GM23338 (cell line): Measurements from ENCODE around the gene TMEM250.

Source experiments
- CREB1 ChIP-seq: fragments of 250-450 bp; sonication (Bioruptor Pico); IDR thresholded peaks from 2 replicates; pipeline ENCODE4 v1.5.0; 2020; ENCODE audit warnings: low read depth, mild to moderate bottlenecking, moderate library complexity
- EZH2 ChIP-seq: fragments of 200-600 bp; sonication (generic); IDR thresholded peaks from one replicate; pipeline ENCODE4 v1.8.0; 2017; ENCODE audit warnings: antibody characterized with exemption, mild to moderate bottlenecking, low read depth; ENCODE audit not compliant: unreplicated experiment
- EZH2phosphoT487 ChIP-seq: fragments of 200-600 bp; sonication (generic); IDR thresholded peaks from one replicate; pipeline ENCODE4 v1.8.1; 2018; ENCODE audit warnings: antibody characterized with exemption; ENCODE audit not compliant: unreplicated experiment
- JUNB ChIP-seq: IDR thresholded peaks from one replicate; pipeline ENCODE4 v1.6.1; 2016; ENCODE audit warnings: antibody characterized with exemption; ENCODE audit not compliant: unreplicated experiment
- NANOG ChIP-seq: IDR thresholded peaks from 2 replicates; pipeline ENCODE4 v1.6.1; 2016; ENCODE audit warnings: antibody characterized with exemption, borderline replicate concordance
- POLR2AphosphoS5 ChIP-seq: IDR thresholded peaks from 2 replicates; pipeline ENCODE4 v1.6.1; 2016; ENCODE audit warnings: antibody characterized with exemption, low read depth
- STAT1 ChIP-seq: IDR thresholded peaks from one replicate; pipeline ENCODE4 v1.6.1; 2016; ENCODE audit warnings: antibody characterized with exemption; ENCODE audit not compliant: unreplicated experiment
- ZNF114 ChIP-seq: fragments of 250-450 bp; sonication (Bioruptor Pico); IDR thresholded peaks from 2 replicates; pipeline ENCODE4 v1.5.0; 2020; ENCODE audit warnings: mild to moderate bottlenecking, moderate library complexity
- ZNF331 ChIP-seq: fragments of 250-450 bp; sonication (Bioruptor Pico); IDR thresholded peaks from 2 replicates; pipeline ENCODE4 v1.5.0; 2020; ENCODE audit warnings: low read depth, mild to moderate bottlenecking, moderate library complexity
- TF ChIP-seq, protein P1 (sequence below), 2 experiments: fragments of 200-600 bp in 1 of 2; sonication (generic) in 1 of 2; conservative IDR thresholded peaks; 2 replicates each; pipeline versions ENCODE4 v1.5.1 to v1.6.1; 2016 to 2017; ENCODE audit warnings: antibody characterized with exemption in 2 of 2, low read depth in 2 of 2, mild to moderate bottlenecking in 2 of 2, moderate library complexity in 1 of 2
- TF ChIP-seq, protein P2 (sequence below): IDR thresholded peaks from one replicate; pipeline ENCODE4 v1.6.1; 2018; ENCODE audit warnings: antibody characterized with exemption; ENCODE audit not compliant: unreplicated experiment
- TF ChIP-seq, protein P3 (sequence below): IDR thresholded peaks from 2 replicates; pipeline ENCODE4 v1.6.1; 2016; ENCODE audit warnings: antibody characterized with exemption
- TF ChIP-seq, protein P4 (sequence below): fragments of 250-450 bp; sonication (Bioruptor Pico); IDR thresholded peaks from 2 replicates; pipeline ENCODE4 v1.5.0; 2020; ENCODE audit warnings: mild to moderate bottlenecking, moderate library complexity

DNA sequence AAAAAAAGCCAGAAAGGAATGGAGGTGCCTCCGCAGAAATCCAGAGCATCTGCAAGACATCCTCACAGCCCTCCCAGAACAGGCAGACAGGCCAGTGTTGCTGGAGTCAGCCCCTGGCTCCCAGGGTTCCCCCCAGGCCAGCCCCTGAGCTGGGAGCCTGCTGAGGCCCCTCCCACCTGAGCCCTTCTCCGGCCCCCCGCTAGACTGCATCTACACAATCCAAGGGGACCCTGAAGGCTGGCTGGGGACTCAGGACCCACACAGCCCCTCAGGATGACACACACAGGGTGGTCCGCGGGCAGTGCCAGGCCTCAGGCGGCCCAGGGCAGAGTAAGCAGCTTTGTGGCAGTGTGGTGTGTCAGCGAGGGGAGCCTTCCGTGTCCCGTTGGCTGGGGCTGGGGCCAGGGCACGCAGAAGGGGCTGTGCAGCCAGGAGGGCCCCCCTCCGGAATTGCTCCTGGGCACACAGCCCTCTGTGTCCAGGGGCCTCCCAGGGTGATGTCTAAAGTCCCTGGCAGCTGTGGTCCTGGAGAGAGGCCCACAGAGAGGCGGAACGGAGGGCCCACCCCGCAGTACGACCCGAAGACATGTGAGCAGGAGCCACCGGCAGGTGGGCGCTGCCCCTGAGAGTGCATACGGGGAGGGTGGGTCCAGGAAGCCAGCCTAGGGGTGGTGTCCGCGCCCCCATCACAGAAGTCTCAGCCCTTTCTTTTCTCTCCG is 2.9 kb downstream of the TMEM250 start:
- TF ChIP-seq, protein P1, sequence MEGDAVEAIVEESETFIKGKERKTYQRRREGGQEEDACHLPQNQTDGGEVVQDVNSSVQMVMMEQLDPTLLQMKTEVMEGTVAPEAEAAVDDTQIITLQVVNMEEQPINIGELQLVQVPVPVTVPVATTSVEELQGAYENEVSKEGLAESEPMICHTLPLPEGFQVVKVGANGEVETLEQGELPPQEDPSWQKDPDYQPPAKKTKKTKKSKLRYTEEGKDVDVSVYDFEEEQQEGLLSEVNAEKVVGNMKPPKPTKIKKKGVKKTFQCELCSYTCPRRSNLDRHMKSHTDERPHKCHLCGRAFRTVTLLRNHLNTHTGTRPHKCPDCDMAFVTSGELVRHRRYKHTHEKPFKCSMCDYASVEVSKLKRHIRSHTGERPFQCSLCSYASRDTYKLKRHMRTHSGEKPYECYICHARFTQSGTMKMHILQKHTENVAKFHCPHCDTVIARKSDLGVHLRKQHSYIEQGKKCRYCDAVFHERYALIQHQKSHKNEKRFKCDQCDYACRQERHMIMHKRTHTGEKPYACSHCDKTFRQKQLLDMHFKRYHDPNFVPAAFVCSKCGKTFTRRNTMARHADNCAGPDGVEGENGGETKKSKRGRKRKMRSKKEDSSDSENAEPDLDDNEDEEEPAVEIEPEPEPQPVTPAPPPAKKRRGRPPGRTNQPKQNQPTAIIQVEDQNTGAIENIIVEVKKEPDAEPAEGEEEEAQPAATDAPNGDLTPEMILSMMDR (conservative IDR thresholded peaks at IDR 0.05; ENCODE audit: low read depth in 2 of 2): no peak
- TF ChIP-seq EZH2: no peak
- TF ChIP-seq, protein P2, sequence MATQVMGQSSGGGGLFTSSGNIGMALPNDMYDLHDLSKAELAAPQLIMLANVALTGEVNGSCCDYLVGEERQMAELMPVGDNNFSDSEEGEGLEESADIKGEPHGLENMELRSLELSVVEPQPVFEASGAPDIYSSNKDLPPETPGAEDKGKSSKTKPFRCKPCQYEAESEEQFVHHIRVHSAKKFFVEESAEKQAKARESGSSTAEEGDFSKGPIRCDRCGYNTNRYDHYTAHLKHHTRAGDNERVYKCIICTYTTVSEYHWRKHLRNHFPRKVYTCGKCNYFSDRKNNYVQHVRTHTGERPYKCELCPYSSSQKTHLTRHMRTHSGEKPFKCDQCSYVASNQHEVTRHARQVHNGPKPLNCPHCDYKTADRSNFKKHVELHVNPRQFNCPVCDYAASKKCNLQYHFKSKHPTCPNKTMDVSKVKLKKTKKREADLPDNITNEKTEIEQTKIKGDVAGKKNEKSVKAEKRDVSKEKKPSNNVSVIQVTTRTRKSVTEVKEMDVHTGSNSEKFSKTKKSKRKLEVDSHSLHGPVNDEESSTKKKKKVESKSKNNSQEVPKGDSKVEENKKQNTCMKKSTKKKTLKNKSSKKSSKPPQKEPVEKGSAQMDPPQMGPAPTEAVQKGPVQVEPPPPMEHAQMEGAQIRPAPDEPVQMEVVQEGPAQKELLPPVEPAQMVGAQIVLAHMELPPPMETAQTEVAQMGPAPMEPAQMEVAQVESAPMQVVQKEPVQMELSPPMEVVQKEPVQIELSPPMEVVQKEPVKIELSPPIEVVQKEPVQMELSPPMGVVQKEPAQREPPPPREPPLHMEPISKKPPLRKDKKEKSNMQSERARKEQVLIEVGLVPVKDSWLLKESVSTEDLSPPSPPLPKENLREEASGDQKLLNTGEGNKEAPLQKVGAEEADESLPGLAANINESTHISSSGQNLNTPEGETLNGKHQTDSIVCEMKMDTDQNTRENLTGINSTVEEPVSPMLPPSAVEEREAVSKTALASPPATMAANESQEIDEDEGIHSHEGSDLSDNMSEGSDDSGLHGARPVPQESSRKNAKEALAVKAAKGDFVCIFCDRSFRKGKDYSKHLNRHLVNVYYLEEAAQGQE: no peak
- no peak for TF ChIP-seq STAT1
- TF ChIP-seq, protein P3, sequence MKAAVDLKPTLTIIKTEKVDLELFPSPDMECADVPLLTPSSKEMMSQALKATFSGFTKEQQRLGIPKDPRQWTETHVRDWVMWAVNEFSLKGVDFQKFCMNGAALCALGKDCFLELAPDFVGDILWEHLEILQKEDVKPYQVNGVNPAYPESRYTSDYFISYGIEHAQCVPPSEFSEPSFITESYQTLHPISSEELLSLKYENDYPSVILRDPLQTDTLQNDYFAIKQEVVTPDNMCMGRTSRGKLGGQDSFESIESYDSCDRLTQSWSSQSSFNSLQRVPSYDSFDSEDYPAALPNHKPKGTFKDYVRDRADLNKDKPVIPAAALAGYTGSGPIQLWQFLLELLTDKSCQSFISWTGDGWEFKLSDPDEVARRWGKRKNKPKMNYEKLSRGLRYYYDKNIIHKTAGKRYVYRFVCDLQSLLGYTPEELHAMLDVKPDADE: no peak
- no peak for TF ChIP-seq CREB1 (CRISPR knock-in tag)
- no peak for TF ChIP-seq POLR2AphosphoS5
- no peak for TF ChIP-seq EZH2phosphoT487
- TF ChIP-seq ZNF331 (CRISPR knock-in tag): no peak
- TF ChIP-seq ZNF114 (CRISPR knock-in tag): no peak
- TF ChIP-seq JUNB: no peak
- no peak for TF ChIP-seq NANOG
- TF ChIP-seq, protein P4, sequence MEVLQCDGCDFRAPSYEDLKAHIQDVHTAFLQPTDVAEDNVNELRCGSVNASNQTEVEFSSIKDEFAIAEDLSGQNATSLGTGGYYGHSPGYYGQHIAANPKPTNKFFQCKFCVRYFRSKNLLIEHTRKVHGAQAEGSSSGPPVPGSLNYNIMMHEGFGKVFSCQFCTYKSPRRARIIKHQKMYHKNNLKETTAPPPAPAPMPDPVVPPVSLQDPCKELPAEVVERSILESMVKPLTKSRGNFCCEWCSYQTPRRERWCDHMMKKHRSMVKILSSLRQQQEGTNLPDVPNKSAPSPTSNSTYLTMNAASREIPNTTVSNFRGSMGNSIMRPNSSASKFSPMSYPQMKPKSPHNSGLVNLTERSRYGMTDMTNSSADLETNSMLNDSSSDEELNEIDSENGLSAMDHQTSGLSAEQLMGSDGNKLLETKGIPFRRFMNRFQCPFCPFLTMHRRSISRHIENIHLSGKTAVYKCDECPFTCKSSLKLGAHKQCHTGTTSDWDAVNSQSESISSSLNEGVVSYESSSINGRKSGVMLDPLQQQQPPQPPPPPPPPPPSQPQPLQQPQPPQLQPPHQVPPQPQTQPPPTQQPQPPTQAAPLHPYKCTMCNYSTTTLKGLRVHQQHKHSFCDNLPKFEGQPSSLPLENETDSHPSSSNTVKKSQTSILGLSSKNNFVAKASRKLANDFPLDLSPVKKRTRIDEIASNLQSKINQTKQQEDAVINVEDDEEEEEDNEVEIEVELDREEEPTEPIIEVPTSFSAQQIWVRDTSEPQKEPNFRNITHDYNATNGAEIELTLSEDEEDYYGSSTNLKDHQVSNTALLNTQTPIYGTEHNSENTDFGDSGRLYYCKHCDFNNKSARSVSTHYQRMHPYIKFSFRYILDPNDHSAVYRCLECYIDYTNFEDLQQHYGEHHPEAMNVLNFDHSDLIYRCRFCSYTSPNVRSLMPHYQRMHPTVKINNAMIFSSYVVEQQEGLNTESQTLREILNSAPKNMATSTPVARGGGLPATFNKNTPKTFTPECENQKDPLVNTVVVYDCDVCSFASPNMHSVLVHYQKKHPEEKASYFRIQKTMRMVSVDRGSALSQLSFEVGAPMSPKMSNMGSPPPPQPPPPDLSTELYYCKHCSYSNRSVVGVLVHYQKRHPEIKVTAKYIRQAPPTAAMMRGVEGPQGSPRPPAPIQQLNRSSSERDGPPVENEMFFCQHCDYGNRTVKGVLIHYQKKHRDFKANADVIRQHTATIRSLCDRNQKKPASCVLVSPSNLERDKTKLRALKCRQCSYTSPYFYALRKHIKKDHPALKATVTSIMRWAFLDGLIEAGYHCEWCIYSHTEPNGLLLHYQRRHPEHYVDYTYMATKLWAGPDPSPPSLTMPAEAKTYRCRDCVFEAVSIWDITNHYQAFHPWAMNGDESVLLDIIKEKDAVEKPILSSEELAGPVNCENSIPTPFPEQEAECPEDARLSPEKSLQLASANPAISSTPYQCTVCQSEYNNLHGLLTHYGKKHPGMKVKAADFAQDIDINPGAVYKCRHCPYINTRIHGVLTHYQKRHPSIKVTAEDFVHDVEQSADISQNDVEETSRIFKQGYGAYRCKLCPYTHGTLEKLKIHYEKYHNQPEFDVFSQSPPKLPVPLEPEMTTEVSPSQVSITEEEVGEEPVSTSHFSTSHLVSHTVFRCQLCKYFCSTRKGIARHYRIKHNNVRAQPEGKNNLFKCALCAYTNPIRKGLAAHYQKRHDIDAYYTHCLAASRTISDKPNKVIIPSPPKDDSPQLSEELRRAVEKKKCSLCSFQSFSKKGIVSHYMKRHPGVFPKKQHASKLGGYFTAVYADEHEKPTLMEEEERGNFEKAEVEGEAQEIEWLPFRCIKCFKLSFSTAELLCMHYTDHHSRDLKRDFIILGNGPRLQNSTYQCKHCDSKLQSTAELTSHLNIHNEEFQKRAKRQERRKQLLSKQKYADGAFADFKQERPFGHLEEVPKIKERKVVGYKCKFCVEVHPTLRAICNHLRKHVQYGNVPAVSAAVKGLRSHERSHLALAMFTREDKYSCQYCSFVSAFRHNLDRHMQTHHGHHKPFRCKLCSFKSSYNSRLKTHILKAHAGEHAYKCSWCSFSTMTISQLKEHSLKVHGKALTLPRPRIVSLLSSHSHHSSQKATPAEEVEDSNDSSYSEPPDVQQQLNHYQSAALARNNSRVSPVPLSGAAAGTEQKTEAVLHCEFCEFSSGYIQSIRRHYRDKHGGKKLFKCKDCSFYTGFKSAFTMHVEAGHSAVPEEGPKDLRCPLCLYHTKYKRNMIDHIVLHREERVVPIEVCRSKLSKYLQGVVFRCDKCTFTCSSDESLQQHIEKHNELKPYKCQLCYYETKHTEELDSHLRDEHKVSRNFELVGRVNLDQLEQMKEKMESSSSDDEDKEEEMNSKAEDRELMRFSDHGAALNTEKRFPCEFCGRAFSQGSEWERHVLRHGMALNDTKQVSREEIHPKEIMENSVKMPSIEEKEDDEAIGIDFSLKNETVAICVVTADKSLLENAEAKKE (CRISPR knock-in tag): no peak
